GM23248 (cell line): ENCODE data around the gene RABL6. TPM values are rescaled to one million over a fixed set of nuclear protein-coding genes. Genes with fewer than 3 reads are reported as not detected.

Experiments used
- DNase-seq: peaks from one replicate; pipeline ENCODE4 v3.0.0-alpha.2; 2015
- H2AFZ ChIP-seq: fragments of 200-600 bp; sonication (generic); 2 replicates; pipeline ENCODE4 v1.6.1; 2016; ENCODE audit warnings: antibody characterized with exemption
- H3F3A ChIP-seq: fragments of 200-600 bp; sonication (generic); 2 replicates; pipeline ENCODE4 v1.6.1; 2016; ENCODE audit warnings: mild to moderate bottlenecking, antibody characterized with exemption, mixed run types; ENCODE audit not compliant: insufficient read depth
- H3K27ac ChIP-seq: fragments of 200-600 bp; sonication (generic); 2 replicates; pipeline ENCODE4 v1.5.1; 2016; ENCODE audit warnings: mild to moderate bottlenecking
- H3K27me3 ChIP-seq: fragments of 200-600 bp; sonication (generic); replicated peaks from 2 replicates; pipeline ENCODE4 v1.6.1; 2016; ENCODE audit warnings: mild to moderate bottlenecking; ENCODE audit not compliant: insufficient read depth
- H3K36me3 ChIP-seq: fragments of 200-600 bp; sonication (generic); 2 replicates; pipeline ENCODE4 v1.6.1; 2016; ENCODE audit warnings: low read depth, mild to moderate bottlenecking
- H3K4me1 ChIP-seq: fragments of 200-600 bp; sonication (generic); 2 replicates; pipeline ENCODE4 v1.6.1; 2016; ENCODE audit warnings: mild to moderate bottlenecking; ENCODE audit not compliant: insufficient read depth
- H3K4me2 ChIP-seq: fragments of 200-600 bp; sonication (generic); one replicate; pipeline ENCODE4 v1.6.1; 2016; ENCODE audit warnings: mild to moderate bottlenecking; ENCODE audit not compliant: unreplicated experiment
- H3K4me3 ChIP-seq: fragments of 200-600 bp; sonication (generic); 2 replicates; pipeline ENCODE4 v1.5.1; 2016; ENCODE audit warnings: mild to moderate bottlenecking
- H3K79me2 ChIP-seq: fragments of 200-600 bp; sonication (generic); 2 replicates; pipeline ENCODE4 v1.6.1; 2016; ENCODE audit warnings: mild to moderate bottlenecking; ENCODE audit not compliant: insufficient read depth
- H3K9ac ChIP-seq: fragments of 200-600 bp; sonication (generic); 2 replicates; pipeline ENCODE4 v1.6.1; 2016; ENCODE audit warnings: mild to moderate bottlenecking
- H3K9me2 ChIP-seq: fragments of 200-600 bp; sonication (generic); 2 replicates; pipeline ENCODE4 v1.6.1; 2016; ENCODE audit warnings: mixed run types, mild to moderate bottlenecking, moderate library complexity; ENCODE audit not compliant: insufficient read depth
- H3K9me3 ChIP-seq: fragments of 200-600 bp; sonication (generic); one replicate; pipeline ENCODE4 v1.6.1; 2017; ENCODE audit warnings: low read depth
- H4K20me1 ChIP-seq: fragments of 200-600 bp; sonication (generic); 2 replicates; pipeline ENCODE4 v1.6.0; 2016; ENCODE audit not compliant: insufficient read depth
- EZH2 ChIP-seq: fragments of 200-600 bp; sonication (generic); IDR thresholded peaks from 2 replicates; pipeline ENCODE4 v1.6.1; 2018; ENCODE audit warnings: antibody characterized with exemption, mild to moderate bottlenecking; ENCODE audit not compliant: insufficient read depth, poor library complexity, severe bottlenecking
- EZH2phosphoT487 ChIP-seq: fragments of 200-600 bp; sonication (generic); IDR thresholded peaks from 2 replicates; pipeline ENCODE4 v1.6.1; 2018; ENCODE audit warnings: antibody characterized with exemption, moderate library complexity, mild to moderate bottlenecking, low read depth; ENCODE audit not compliant: insufficient read depth
- WGBS, 2 experiments: methylation state at CpG; one replicate each; pipeline ENCODE4 v1.1.6; 2015 to 2017; ENCODE audit warnings: low lambda C conversion rate in 2 of 2, low coverage in 1 of 2; ENCODE audit errors: missing lambda C conversion rate in 2 of 2; 5-methylcytosine and 5-hydroxymethylcytosine counted together
- in situ Hi-C: fragments of 300-500 bp; cut with MboI; formaldehyde crosslinking; loops from 2 replicates; pipeline ENCODE4 v1.15.0; 2020
- microRNA-seq: library from miRNA; unstranded; fragments of <30 nt; microRNA quantifications from one replicate; pipeline ENCODE4, GENCODE V29; 2016; ENCODE audit warnings: borderline number of aligned reads
- polyA plus RNA-seq: library from polyadenylated mRNA; unstranded; fragments of >200 nt; fragmentation: Nextera tagmentation; extraction: Ambion mirVana; gene quantifications from 2 replicates; pipeline ENCODE4 v1.2.1, GENCODE V29; 2016
- small RNA-seq: library from RNA; depleted of rRNA; stranded (forward); fragments of <200 nt; gene quantifications from one replicate; pipeline ENCODE3, GENCODE V24; 2014; ENCODE audit warnings: low read depth, low replicate concordance
- total RNA-seq: library from RNA; depleted of rRNA; stranded (reverse); fragments of >200 nt; shearing (Covaris generic); gene quantifications from 2 replicates; pipeline ENCODE4 v1.2.3, GENCODE V29; 2014; rRNA removed

Gene RABL6
- total and polyA plus RNA-seq, 2 experiments from 2014 or later = 22.0 to 81.1 TPM

DNA sequence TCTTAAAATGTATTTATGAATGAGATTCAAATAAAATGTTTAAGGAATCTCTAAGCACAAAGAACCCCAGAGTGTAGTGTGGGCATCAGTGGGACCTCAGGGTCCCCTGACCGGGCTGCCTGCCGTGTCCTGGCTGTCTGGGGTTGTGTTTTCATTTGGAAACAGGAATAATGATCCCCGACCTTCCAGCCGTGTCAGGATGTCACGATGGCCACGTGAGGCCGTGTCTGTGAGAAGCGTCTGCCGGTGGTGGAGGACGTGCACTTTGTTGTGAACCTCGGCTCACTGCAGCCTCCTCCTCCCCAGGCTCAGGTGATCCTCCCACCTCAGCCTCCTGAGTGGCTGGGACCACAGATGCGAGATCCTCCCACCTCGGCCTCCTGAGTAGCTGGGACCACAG lies 82.9 kb downstream of the RABL6 start:
- Histone ChIP-seq H3F3A (no peaks in the 10 kb centered on the region), H3K36me3 (no peaks in the 10 kb centered on the region), H3K27me3 (no peaks in the 10 kb centered on the region), H3K4me2 (no peak overlapping the region), H3K9me2 (no peaks in the 10 kb centered on the region), H3K27ac (no peak overlapping the region), H3K79me2 (peaks cover 90% of the 10 kb centered on the region), H3K9me3 (no peaks in the 10 kb centered on the region), H3K4me3 (no peak overlapping the region), H3K4me1 (no peaks in the 10 kb centered on the region), H4K20me1 (no peaks in the 10 kb centered on the region), H3K9ac (no peak overlapping the region), H2AFZ (no peak overlapping the region)
- WGBS, 2 experiments = 90 to 93% methylated on average over 13 of the region's 13 CpGs
- no peak for DNase-seq
- in situ Hi-C loops = no loop called here
- no peak for TF ChIP-seq EZH2phosphoT487
- TF ChIP-seq EZH2 = no peak

Small RNA genes lying within 50 kb of the gene (microRNA-seq; reads per million reads assigned to microRNA genes)
- gene MIR4292 (not detected), gene MIR4479 (not detected)

Small RNA genes lying within 50 kb of the gene (small RNA-seq; reads per million reads assigned to genes)
- gene AL355987.2 (not detected), gene ATP6V1G1P3 (not detected), gene MIR4292 (not detected), gene MIR4479 (not detected)

Other genes starting within 250 kb of the RABL6 start
- 13.7 and 15.3 TPM in 2 replicates for gene EGFL7, start 145.0 kb upstream of the RABL6 start, total RNA-seq
- gene EGFL7, start 145.0 kb upstream of the RABL6 start, polyA plus RNA-seq = 15.3 and 15.7 TPM in 2 replicates
- gene AGPAT2, start 120.5 kb upstream of the RABL6 start, total RNA-seq = 50.8 and 58.3 TPM in 2 replicates
- gene AGPAT2, start 120.5 kb upstream of the RABL6 start, polyA plus RNA-seq = 68.7 and 80.3 TPM in 2 replicates
- gene DIPK1B, start 95.4 kb upstream of the RABL6 start, total RNA-seq = not detected in 2 replicates
- 0.15 TPM in 1 of 2 replicates, not detected in the other for gene DIPK1B, start 95.4 kb upstream of the RABL6 start, polyA plus RNA-seq
- not detected in 2 replicates for gene LCN10, start 65.0 kb upstream of the RABL6 start, total RNA-seq
- not detected in 2 replicates for gene LCN10, start 65.0 kb upstream of the RABL6 start, polyA plus RNA-seq
- gene LCN6, start 59.4 kb upstream of the RABL6 start, total RNA-seq = not detected in 2 replicates
- gene LCN6, start 59.4 kb upstream of the RABL6 start, polyA plus RNA-seq = not detected in 2 replicates
- not detected in 2 replicates for gene LCN8, start 49.7 kb upstream of the RABL6 start, total RNA-seq
- gene LCN8, start 49.7 kb upstream of the RABL6 start, polyA plus RNA-seq = not detected in 2 replicates
- gene LCN15, start 43.4 kb upstream of the RABL6 start, total RNA-seq = not detected in 2 replicates
- not detected in 2 replicates for gene LCN15, start 43.4 kb upstream of the RABL6 start, polyA plus RNA-seq
- gene TMEM141, start 16.6 kb upstream of the RABL6 start, total RNA-seq = 51.3 and 51.7 TPM in 2 replicates
- gene TMEM141, start 16.6 kb upstream of the RABL6 start, polyA plus RNA-seq = 59.4 and 61.8 TPM in 2 replicates
- 0.76 TPM in 1 of 2 replicates, not detected in the other for gene CCDC183, start 11.6 kb upstream of the RABL6 start, total RNA-seq
- 0.39 and 1.5 TPM in 2 replicates for gene CCDC183, start 11.6 kb upstream of the RABL6 start, polyA plus RNA-seq
- 0.89 and 1.4 TPM in 2 replicates for gene AJM1, start 34.5 kb downstream of the RABL6 start, total RNA-seq
- gene AJM1, start 34.5 kb downstream of the RABL6 start, polyA plus RNA-seq = 1.1 and 1.4 TPM in 2 replicates
- gene PHPT1, start 41.5 kb downstream of the RABL6 start, total RNA-seq = 71.1 and 84.6 TPM in 2 replicates
- 295 and 302 TPM in 2 replicates for gene PHPT1, start 41.5 kb downstream of the RABL6 start, polyA plus RNA-seq
- 1.1 and 2.3 TPM in 2 replicates for gene MAMDC4, start 44.4 kb downstream of the RABL6 start, total RNA-seq
- gene MAMDC4, start 44.4 kb downstream of the RABL6 start, polyA plus RNA-seq = 0.35 and 0.43 TPM in 2 replicates
- gene EDF1, start 58.4 kb downstream of the RABL6 start, total RNA-seq = 299 and 305 TPM in 2 replicates
- gene EDF1, start 58.4 kb downstream of the RABL6 start, polyA plus RNA-seq = 567 and 586 TPM in 2 replicates
- 8.1 and 11.5 TPM in 2 replicates for gene TRAF2, start 78.6 kb downstream of the RABL6 start, total RNA-seq
- gene TRAF2, start 78.6 kb downstream of the RABL6 start, polyA plus RNA-seq = 14.3 and 15.0 TPM in 2 replicates
- 234 and 259 TPM in 2 replicates for gene FBXW5, start 136.8 kb downstream of the RABL6 start, total RNA-seq
- gene FBXW5, start 136.8 kb downstream of the RABL6 start, polyA plus RNA-seq = 110 and 113 TPM in 2 replicates
- not detected in 2 replicates for gene C8G, start 137.3 kb downstream of the RABL6 start, total RNA-seq
- 0.49 TPM in 1 of 2 replicates, not detected in the other for gene C8G, start 137.3 kb downstream of the RABL6 start, polyA plus RNA-seq
- not detected in 2 replicates for gene LCN12, start 144.3 kb downstream of the RABL6 start, total RNA-seq
- not detected in 2 replicates for gene LCN12, start 144.3 kb downstream of the RABL6 start, polyA plus RNA-seq
- gene PTGDS, start 169.6 kb downstream of the RABL6 start, total RNA-seq = not detected in 2 replicates
- gene PTGDS, start 169.6 kb downstream of the RABL6 start, polyA plus RNA-seq = 0.24 and 0.25 TPM in 2 replicates
- not detected in 2 replicates for gene LCNL1, start 175.0 kb downstream of the RABL6 start, total RNA-seq
- not detected in 2 replicates for gene LCNL1, start 175.0 kb downstream of the RABL6 start, polyA plus RNA-seq
- gene PAXX, start 184.5 kb downstream of the RABL6 start, total RNA-seq = 38.7 and 52.2 TPM in 2 replicates
- gene PAXX, start 184.5 kb downstream of the RABL6 start, polyA plus RNA-seq = 49.3 and 54.5 TPM in 2 replicates
- 33.3 and 37.7 TPM in 2 replicates for gene CLIC3, start 188.6 kb downstream of the RABL6 start, total RNA-seq
- 98.9 and 107 TPM in 2 replicates for gene CLIC3, start 188.6 kb downstream of the RABL6 start, polyA plus RNA-seq
- 33.2 and 49.4 TPM in 2 replicates for gene ABCA2, start 220.3 kb downstream of the RABL6 start, total RNA-seq
- gene ABCA2, start 220.3 kb downstream of the RABL6 start, polyA plus RNA-seq = 20.5 and 21.1 TPM in 2 replicates
- not detected in 2 replicates for gene FUT7, start 224.1 kb downstream of the RABL6 start, total RNA-seq
- gene FUT7, start 224.1 kb downstream of the RABL6 start, polyA plus RNA-seq = not detected in 2 replicates
- 41.9 and 43.1 TPM in 2 replicates for gene NPDC1, start 238.2 kb downstream of the RABL6 start, total RNA-seq
- 121 and 122 TPM in 2 replicates for gene NPDC1, start 238.2 kb downstream of the RABL6 start, polyA plus RNA-seq
- not detected in 2 replicates for gene ENTPD2, start 246.1 kb downstream of the RABL6 start, total RNA-seq
- gene ENTPD2, start 246.1 kb downstream of the RABL6 start, polyA plus RNA-seq = not detected in 2 replicates